Activated CD4-positive, alpha-beta memory T cell treated with anti-CD3 and anti-CD28 coated beads for 36 hours (primary cell): ENCODE results near the gene SLC6A18. TPM values are rescaled to one million over a fixed set of nuclear protein-coding genes. Genes with fewer than 3 reads are reported as not detected.

Experiments
- CTCF ChIA-PET: fragments of 350-600 bp; sonication (Branson Sonifier 250); formaldehyde crosslinking; loops from one replicate; lab custom pipeline; 2021; ENCODE audit warnings: antibody characterized with exemption, inconsistent platforms; lab: Charles Lee
- POLR2A ChIA-PET: fragments of 350-600 bp; sonication (Branson Sonifier 250); formaldehyde crosslinking; loops from one replicate; lab custom pipeline; 2021; ENCODE audit warnings: antibody characterized with exemption; lab: Charles Lee
- DNase-seq: peaks from one replicate; pipeline ENCODE4 v3.0.0-alpha.2; 2020
- H3K27ac Mint-ChIP-seq: one replicate; pipeline ENCODE4 v1.8.0; 2021; ENCODE audit warnings: mixed read lengths
- H3K27me3 Mint-ChIP-seq: one replicate; pipeline ENCODE4 v1.8.0; 2021; ENCODE audit warnings: mixed read lengths
- H3K36me3 Mint-ChIP-seq: one replicate; pipeline ENCODE4 v1.8.0; 2021; ENCODE audit warnings: mixed read lengths
- H3K4me1 Mint-ChIP-seq: one replicate; pipeline ENCODE4 v1.8.0; 2021; ENCODE audit warnings: low read depth, mixed read lengths
- H3K4me3 Mint-ChIP-seq: one replicate; pipeline ENCODE4 v1.8.0; 2021; ENCODE audit warnings: mild to moderate bottlenecking, mixed read lengths
- H3K9me3 Mint-ChIP-seq: one replicate; pipeline ENCODE4 v1.8.0; 2021; ENCODE audit warnings: mixed read lengths
- intact Hi-C: fragments of 100-400 bp; cut with micrococcal nuclease; formaldehyde crosslinking; loops from one replicate; pipeline ENCODE4 v1.15.1; 2023
- total RNA-seq, 2 experiments: library from RNA; stranded (reverse); gene quantifications; one replicate each; pipeline ENCODE4 v1.2.3, GENCODE V29; 2021

Gene SLC6A18
- total RNA-seq, 2 experiments from 2014 or later, result not detected

DNA sequence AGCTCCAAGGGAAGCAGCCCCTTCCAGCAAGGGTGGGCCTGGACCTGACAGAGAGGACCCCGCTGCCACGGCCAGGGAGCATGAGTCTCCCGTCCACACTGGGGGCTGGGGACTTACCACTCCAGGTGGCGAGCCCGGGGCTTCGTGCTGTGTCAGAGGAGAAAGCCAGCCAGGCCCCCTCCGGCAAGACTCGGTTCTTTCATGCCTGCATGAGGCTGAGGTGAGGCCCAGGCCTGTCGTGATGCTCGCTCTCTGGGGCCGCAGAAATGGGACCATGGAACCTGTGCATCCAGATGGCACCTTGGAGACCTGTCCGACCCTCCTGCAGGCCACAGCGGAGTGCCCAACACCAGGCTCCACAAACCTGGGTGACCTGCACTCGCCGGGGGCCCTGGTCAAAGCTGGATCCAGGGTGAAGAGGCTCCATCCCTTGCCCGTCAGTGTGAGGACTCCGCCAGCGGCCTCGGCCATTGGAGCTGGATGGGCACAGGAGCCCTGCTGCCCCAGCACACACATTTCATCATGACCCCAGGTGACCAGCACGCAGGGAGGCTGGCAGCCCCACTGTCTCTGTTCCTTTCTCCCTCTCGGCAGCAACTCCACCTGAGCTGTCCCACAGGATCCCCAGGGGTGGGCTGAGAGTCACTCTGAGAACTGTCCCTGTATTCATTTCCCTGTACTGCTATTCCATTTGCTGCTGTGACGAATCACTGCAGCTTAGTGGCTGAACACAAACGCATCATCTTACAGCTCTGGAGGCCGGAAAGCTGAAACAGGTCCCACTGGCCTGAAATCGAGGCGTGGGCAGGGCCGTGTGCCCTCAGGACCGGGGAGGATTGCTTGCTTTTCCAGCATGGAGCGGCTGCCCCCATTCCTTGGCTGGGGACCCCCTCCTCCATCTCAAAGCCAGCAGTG, 24.4 kb downstream of the SLC6A18 start:
- H3K4me1 Mint-ChIP-seq, result peaks cover 3% of the 10 kb centered on the region
- intact Hi-C loops, result no loop called here

DNA sequence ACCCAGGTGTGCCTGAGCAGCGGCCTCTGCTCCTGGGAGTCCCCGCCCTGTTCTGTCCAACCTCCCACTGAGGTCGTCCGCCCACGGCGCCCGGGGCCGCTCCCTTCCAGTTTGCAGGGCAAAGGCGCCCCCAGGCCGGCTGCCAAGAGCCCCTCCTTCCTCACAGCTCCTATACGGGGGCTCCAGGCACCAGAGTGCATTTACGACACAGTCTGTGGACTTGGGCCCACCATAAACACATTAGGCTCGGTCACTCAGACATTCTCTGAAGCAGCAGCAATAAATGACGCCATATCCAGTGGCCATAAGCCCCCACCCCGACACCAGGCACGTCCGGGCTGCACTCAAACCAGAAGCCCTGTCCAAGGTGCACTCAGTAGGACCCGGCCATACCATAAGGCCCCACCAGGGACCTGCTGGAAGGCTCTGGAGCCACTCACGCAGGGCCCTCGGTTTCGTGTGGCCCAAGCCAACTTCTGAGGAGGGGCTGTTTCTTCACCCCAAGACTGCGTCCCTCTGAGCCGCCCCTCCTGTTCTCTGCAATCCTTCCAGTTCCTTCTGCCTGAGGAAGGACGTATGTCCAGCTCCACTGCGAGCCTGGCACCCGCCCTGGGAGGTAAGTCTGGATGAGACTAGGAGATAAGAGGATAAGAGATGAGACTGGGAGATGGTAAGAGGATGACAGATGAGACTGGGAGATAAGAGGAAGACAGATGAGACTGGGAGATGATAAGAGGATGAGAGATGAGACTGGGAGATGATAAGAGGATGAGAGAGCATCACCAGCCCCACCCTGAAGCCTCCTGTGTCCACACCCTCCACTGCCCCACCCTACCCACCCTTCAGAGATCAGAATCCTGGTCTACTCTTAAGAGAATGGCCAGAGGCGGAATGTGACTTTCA, 26.7 kb downstream of the SLC6A18 start:
- ChIA-PET CTCF (interaction anchor here (1.0 kb wide), 1 partner anchor 328 kb away, joined by 3 read pairs; no protein-coding TSS in a partner anchor), POLR2A (no interaction called here)
- intact Hi-C loops, result no loop called here
- Mint-ChIP-seq H3K27me3 (peaks cover 3% of the 10 kb centered on the region), H3K27ac (no peak overlapping the region), H3K4me1 (peaks cover 16% of the 10 kb centered on the region), H3K4me3 (no peak overlapping the region), H3K9me3 (no peaks in the 10 kb centered on the region), H3K36me3 (no peaks in the 10 kb centered on the region)
- DNase-seq, result no peak

More for the DNA sequence above, 24.4 kb downstream of the SLC6A18 start:
- H3K27ac Mint-ChIP-seq, result no peak overlapping the region
- CTCF ChIA-PET, result no interaction called here
- no peak overlapping the region for H3K4me3 Mint-ChIP-seq
- DNase-seq, result no peak
- no peaks in the 10 kb centered on the region for H3K36me3 Mint-ChIP-seq
- H3K9me3 Mint-ChIP-seq, result no peaks in the 10 kb centered on the region
- POLR2A ChIA-PET, result no interaction called here
- H3K27me3 Mint-ChIP-seq, result peaks cover 10% of the 10 kb centered on the region

DNA sequence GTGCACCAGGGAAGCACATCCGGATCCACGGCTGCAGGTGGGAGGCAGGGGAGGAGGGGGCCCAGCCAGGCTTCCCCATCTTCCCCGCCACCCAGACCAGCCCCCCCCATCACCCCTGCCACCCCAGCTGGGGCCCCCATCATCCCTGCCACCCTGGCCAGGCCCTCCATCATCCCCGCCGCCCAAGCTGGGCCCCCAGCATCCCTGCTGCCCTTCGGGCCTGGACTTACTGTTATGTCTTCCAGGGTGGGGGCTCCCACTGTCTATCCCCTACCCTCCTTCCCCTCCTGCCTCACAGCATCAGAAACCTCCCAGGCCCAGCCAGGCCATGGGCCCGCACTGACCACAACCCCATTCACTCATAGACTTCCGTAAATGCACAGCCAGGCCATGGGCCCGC, 27.5 kb downstream of the SLC6A18 start:
- H3K4me1 Mint-ChIP-seq, result peaks cover 16% of the 10 kb centered on the region

DNA sequence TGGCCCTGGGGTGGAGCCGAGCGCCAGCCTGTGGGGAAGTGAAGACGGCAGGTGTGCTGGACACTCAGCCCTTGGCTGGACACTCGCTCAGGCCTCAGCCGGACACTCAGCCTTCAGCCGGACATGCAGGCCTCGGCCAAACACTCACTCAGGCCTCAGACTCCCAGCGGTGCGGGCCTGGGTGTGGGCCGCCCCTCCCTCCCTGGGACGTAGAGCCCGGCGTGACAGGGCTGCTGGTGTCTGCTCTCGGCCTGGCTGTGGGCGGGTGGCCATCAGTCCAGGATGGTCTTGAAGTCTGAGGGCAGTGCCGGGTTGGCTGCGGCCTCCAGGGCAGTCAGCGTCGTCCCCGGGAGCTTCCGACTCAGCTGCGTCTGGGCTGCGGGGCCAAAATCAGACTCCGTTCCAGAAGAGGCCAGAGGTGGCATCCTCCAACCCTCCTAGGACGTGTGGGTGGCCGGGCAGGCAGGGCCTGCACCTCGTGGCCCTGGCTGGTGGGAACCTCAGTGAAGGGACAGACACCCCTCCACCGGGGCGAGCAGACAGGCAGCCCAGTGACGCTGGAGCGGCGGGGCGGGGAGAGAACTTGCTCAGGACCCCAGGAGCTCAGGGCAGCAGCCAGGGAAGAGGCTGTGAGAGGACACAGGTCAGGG, 28.4 kb downstream of the SLC6A18 start:
- no peaks in the 10 kb centered on the region for H3K9me3 Mint-ChIP-seq
- H3K27ac Mint-ChIP-seq, result no peak overlapping the region
- ChIA-PET POLR2A (no interaction called here), CTCF (no interaction called here)
- H3K36me3 Mint-ChIP-seq, result no peaks in the 10 kb centered on the region
- H3K4me1 Mint-ChIP-seq, result peaks cover 16% of the 10 kb centered on the region
- H3K4me3 Mint-ChIP-seq, result no peak overlapping the region
- intact Hi-C loops, result no loop called here
- no peak for DNase-seq
- no peaks in the 10 kb centered on the region for H3K27me3 Mint-ChIP-seq

More for the DNA sequence above, 27.5 kb downstream of the SLC6A18 start:
- CTCF ChIA-PET, result no interaction called here
- Mint-ChIP-seq H3K36me3 (no peaks in the 10 kb centered on the region), H3K4me3 (no peak overlapping the region), H3K27me3 (no peaks in the 10 kb centered on the region), H3K27ac (no peak overlapping the region), H3K9me3 (no peaks in the 10 kb centered on the region)
- intact Hi-C loops, result no loop called here
- DNase-seq, result no peak
- POLR2A ChIA-PET, result no interaction called here

DNA sequence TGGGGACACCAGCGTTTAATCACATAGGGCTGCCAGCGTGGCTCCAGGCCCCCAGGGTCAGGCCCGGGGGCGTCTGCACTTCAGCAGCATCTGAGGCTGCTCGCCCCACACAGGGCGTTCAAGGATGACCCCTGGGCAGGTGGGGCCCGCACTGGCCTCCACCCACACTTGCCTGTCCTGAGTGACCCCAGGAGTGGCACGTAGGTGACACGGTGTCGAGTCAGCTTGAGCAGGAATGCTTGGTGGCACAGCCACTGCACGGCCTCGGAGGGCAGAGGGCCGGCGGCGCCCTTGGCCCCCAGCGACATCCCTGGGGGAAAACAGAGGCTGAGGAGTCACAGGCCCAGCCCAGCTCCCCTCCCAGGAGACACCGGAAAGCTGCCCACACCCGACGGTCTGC, 29.0 kb downstream of the SLC6A18 start:
- Mint-ChIP-seq H3K9me3 (no peaks in the 10 kb centered on the region), H3K27ac (no peak overlapping the region), H3K4me1 (peaks cover 16% of the 10 kb centered on the region), H3K27me3 (no peaks in the 10 kb centered on the region), H3K36me3 (no peaks in the 10 kb centered on the region), H3K4me3 (no peak overlapping the region)
- intact Hi-C loops, result no loop called here
- DNase-seq, result no peak
- POLR2A ChIA-PET, result no interaction called here
- CTCF ChIA-PET, result no interaction called here

DNA sequence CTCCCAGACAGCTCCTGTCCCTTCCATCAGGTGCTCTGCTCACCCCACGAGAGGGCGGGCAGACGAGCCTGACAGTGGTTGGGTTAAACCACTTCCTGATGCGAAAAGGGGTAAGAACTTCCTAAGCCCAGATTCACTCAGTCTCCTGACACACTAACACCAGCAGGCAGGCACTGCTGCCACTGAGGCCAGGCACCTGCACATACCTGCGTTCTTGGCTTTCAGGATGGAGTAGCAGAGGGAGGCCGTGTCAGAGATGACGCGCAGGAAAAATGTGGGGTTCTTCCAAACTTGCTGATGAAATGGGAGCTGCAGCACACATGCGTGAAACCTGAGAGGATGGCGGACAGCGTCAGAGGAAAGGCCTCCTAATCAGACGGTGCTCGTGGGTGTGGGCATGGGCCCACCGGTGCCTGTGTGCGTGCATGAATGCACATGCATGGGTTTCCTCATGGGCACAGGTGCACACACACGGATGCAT, 29.9 kb downstream of the SLC6A18 start:
- Mint-ChIP-seq H3K4me1 (peaks cover 16% of the 10 kb centered on the region), H3K9me3 (no peaks in the 10 kb centered on the region), H3K4me3 (no peak overlapping the region), H3K36me3 (no peaks in the 10 kb centered on the region), H3K27ac (peak overlapping the region; percentile 15), H3K27me3 (no peaks in the 10 kb centered on the region)
- intact Hi-C loops, result no loop called here
- ChIA-PET CTCF (no interaction called here), POLR2A (no interaction called here)
- DNase-seq, result peak; percentile 55

DNA sequence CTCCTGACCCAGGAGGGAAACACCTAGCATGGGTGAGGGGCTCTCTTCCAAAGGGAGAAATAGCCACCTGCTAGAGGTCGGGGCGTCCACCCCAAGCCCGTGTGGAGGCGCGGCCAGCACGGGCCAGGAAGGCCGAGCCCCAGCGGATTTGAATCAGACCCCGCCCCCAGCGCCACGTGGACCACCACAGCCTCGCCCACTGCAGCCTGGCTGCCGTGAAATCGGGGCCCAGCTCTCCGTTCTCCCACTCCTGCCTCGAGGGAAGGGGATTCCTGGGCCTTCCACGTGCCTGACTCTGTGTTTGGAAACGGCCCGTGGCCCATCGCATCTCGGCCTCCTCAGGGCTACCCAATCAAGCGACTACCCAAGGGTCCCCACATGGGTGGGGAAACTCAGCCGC, 31.6 kb downstream of the SLC6A18 start:
- H3K4me3 Mint-ChIP-seq, result no peak overlapping the region
- no peaks in the 10 kb centered on the region for H3K36me3 Mint-ChIP-seq
- H3K27ac Mint-ChIP-seq, result no peak overlapping the region
- intact Hi-C loops, result no loop called here
- no peaks in the 10 kb centered on the region for H3K9me3 Mint-ChIP-seq
- ChIA-PET POLR2A (no interaction called here), CTCF (no interaction called here)
- no peak for DNase-seq
- H3K4me1 Mint-ChIP-seq, result peaks cover 16% of the 10 kb centered on the region
- no peaks in the 10 kb centered on the region for H3K27me3 Mint-ChIP-seq

DNA sequence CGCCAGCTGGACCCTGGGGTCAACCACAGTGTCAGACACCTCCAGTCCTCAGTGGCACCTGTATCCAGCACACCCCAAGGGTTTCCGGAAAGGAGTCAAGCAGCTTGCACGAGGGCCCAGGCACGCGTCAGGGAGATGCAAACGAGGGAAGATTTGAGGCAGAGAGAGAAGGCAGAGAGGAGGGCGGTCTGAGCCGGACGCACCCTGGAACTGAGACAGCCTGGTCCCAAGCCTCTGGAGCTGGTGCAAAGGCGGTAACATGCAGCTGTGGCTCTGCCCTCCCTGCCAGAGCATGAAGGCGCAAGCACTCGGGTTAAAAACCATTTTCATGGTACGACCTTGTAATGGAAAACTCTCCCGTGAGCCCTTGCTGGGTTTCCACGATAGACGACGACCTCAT, 32.2 kb downstream of the SLC6A18 start:
- H3K4me1 Mint-ChIP-seq, result peaks cover 16% of the 10 kb centered on the region
- DNase-seq, result no peak
- H3K36me3 Mint-ChIP-seq, result no peaks in the 10 kb centered on the region
- ChIA-PET CTCF (no interaction called here), POLR2A (no interaction called here)
- H3K27me3 Mint-ChIP-seq, result no peaks in the 10 kb centered on the region
- H3K27ac Mint-ChIP-seq, result no peak overlapping the region
- H3K9me3 Mint-ChIP-seq, result no peaks in the 10 kb centered on the region
- no peak overlapping the region for H3K4me3 Mint-ChIP-seq
- intact Hi-C loops, result no loop called here

DNA sequence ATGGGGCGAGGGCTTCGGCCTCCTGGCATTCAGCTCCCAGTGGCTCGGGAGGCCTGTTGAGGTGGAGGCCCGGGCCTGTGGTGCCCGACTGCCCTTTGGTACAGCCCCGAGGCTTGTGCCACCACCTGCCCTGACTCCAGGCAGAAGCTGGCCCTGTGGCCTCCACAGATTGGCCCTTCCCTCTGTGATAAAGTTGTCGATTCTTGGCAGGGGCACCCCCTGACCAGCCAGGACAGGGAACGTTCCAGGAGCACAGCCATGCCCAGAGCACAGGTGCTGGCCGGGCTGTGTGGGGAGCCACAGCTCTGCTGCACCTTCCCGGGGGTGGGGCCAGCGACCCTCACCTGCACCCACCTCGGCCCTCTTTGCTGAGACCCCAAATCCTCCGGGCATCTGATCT, 32.7 kb downstream of the SLC6A18 start:
- no peaks in the 10 kb centered on the region for H3K9me3 Mint-ChIP-seq
- H3K4me1 Mint-ChIP-seq, result peaks cover 16% of the 10 kb centered on the region
- ChIA-PET POLR2A (no interaction called here), CTCF (no interaction called here)
- no peak for DNase-seq
- H3K27me3 Mint-ChIP-seq, result no peaks in the 10 kb centered on the region
- intact Hi-C loops, result no loop called here
- H3K36me3 Mint-ChIP-seq, result no peaks in the 10 kb centered on the region
- H3K4me3 Mint-ChIP-seq, result no peak overlapping the region
- H3K27ac Mint-ChIP-seq, result no peak overlapping the region

DNA sequence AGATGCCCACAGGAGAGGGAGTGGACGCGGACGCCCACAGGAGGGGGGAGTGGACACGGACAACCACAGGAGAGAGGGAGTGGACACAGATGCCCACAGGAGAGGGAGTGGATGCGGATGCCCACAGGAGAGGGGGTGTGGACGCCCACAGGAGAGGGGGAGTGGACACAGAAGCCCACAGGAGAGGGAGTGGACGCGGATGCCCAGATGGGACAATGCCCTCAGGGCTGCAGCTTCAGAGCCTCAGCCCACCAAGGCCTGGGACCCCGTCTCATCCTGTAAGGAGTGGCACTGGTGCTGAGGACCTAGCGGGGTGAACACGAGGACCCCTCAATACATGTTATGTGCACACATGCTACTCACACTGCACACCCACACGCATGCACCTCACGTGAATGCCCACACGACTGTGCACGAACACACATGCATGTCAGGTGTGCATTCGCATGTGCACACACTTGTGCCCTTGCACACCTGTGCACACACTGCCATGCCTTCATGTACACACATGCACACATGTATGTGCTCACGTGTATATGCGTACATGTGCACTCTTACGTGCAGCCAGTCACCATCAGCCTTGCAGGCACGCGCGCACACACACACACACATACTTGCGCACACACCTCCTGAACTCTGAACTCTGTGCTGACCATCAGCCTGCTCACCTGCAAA, 34.8 kb downstream of the SLC6A18 start:
- Mint-ChIP-seq H3K27me3 (no peaks in the 10 kb centered on the region), H3K4me3 (no peak overlapping the region), H3K27ac (no peak overlapping the region), H3K9me3 (no peaks in the 10 kb centered on the region), H3K36me3 (no peaks in the 10 kb centered on the region), H3K4me1 (peaks cover 10% of the 10 kb centered on the region)
- ChIA-PET POLR2A (no interaction called here), CTCF (no interaction called here)
- intact Hi-C loops, result no loop called here
- DNase-seq, result no peak

DNA sequence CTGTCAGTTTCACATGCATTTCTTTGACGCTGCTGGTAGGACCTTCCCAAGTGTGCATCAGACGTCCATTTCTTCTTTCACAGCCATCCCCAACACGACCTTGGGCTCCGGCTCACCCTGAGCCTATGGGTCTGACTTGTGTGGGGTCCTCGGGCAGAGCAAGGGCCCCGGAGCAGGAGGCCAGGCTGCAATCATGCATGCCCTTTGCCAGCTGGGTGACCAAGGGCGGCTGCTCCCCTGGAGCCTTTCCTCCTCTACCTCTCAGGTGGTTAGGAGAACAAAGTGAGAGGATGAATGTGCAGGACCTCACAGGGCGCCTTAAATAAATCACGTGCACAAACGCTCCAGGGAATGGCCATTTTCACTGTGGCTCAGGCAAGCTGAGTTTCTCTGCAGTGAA, 36.5 kb downstream of the SLC6A18 start:
- Mint-ChIP-seq H3K4me1 (no peaks in the 10 kb centered on the region), H3K4me3 (no peak overlapping the region), H3K27ac (no peak overlapping the region), H3K27me3 (no peaks in the 10 kb centered on the region), H3K36me3 (no peaks in the 10 kb centered on the region), H3K9me3 (no peaks in the 10 kb centered on the region)
- no peak for DNase-seq
- ChIA-PET POLR2A (no interaction called here), CTCF (no interaction called here)
- intact Hi-C loops, result no loop called here
